Measurements from ENCODE around the gene SETD6.

SETD6 gene

GRCh38 chr16:58492735-58493134, 22.6 kb upstream of the SETD6 start:
- TF ChIP-seq EZH2phosphoT487 (IDR thresholded peaks at IDR 0.05; ENCODE audit: borderline replicate concordance) = no peak
- no peak for TF ChIP-seq CTCF (conservative IDR thresholded peaks at IDR 0.05; ENCODE audit: low read length)
- Histone ChIP-seq H3K4me1 (ENCODE audit: insufficient read depth, low read length, poor library complexity, severe bottlenecking) (no peaks in the 10 kb centered on the region), H4K20me1 (ENCODE audit: insufficient read depth, low read length, poor library complexity, severe bottlenecking) (no peaks in the 10 kb centered on the region), H3K9me3 (ENCODE audit: insufficient read depth, low read depth, low read length) (no peaks in the 10 kb centered on the region), H3K4me2 (ENCODE audit: low read depth, low read length, poor library complexity, severe bottlenecking) (no peak overlapping the region), H3K9ac (ENCODE audit: low read depth, low read length, poor library complexity, severe bottlenecking) (no peak overlapping the region), H3K27me3 (ENCODE audit: insufficient read depth, low read length, poor library complexity, severe bottlenecking) (no peaks in the 10 kb centered on the region), H3K4me3 (ENCODE audit: low read length, poor library complexity, severe bottlenecking) (no peak overlapping the region), H3K36me3 (ENCODE audit: insufficient read depth, low read length) (no peaks in the 10 kb centered on the region), H2AFZ (ENCODE audit: low read length) (no peak overlapping the region), H3K9me2 (replicated peaks; ENCODE audit: low read depth, low read length) (no peaks in the 10 kb centered on the region), H3F3A (ENCODE audit: low read depth) (no peaks in the 10 kb centered on the region), H3K79me2 (ENCODE audit: insufficient read depth, low read length) (no peaks in the 10 kb centered on the region)

- H3K9ac ChIP-seq (ENCODE audit: low read depth, low read length, poor library complexity, severe bottlenecking) = no peak overlapping the region
- H2AFZ ChIP-seq (ENCODE audit: low read length) = no peak overlapping the region
- no peaks in the 10 kb centered on the region for H3K9me3 ChIP-seq (ENCODE audit: insufficient read depth, low read depth, low read length)
- no peaks in the 10 kb centered on the region for H3F3A ChIP-seq (ENCODE audit: low read depth)
- H3K79me2 ChIP-seq (ENCODE audit: insufficient read depth, low read length) = no peaks in the 10 kb centered on the region
- no peak overlapping the region for H3K4me2 ChIP-seq (ENCODE audit: low read depth, low read length, poor library complexity, severe bottlenecking)
- H3K27me3 ChIP-seq (ENCODE audit: insufficient read depth, low read length, poor library complexity, severe bottlenecking) = no peaks in the 10 kb centered on the region
- no peaks in the 10 kb centered on the region for H3K4me1 ChIP-seq (ENCODE audit: insufficient read depth, low read length, poor library complexity, severe bottlenecking)
- no peaks in the 10 kb centered on the region for H3K36me3 ChIP-seq (ENCODE audit: insufficient read depth, low read length)
- H4K20me1 ChIP-seq (ENCODE audit: insufficient read depth, low read length, poor library complexity, severe bottlenecking) = no peaks in the 10 kb centered on the region
- H3K9me2 ChIP-seq (replicated peaks; ENCODE audit: low read depth, low read length) = no peaks in the 10 kb centered on the region
- H3K4me3 ChIP-seq (ENCODE audit: low read length, poor library complexity, severe bottlenecking) = no peak overlapping the region
- TF ChIP-seq CTCF (conservative IDR thresholded peaks at IDR 0.05; ENCODE audit: low read length) (no peak), EZH2phosphoT487 (IDR thresholded peaks at IDR 0.05; ENCODE audit: borderline replicate concordance) (no peak)
Measured at GRCh38 chr16:58493756-58494431, 21.4 kb upstream of the SETD6 start.

- no peaks in the 10 kb centered on the region for H3K9me3 ChIP-seq (ENCODE audit: insufficient read depth, low read depth, low read length)
- H3K27me3 ChIP-seq (ENCODE audit: insufficient read depth, low read length, poor library complexity, severe bottlenecking) = no peaks in the 10 kb centered on the region
- H3K9ac ChIP-seq (ENCODE audit: low read depth, low read length, poor library complexity, severe bottlenecking) = no peak overlapping the region
- TF ChIP-seq EZH2phosphoT487 (IDR thresholded peaks at IDR 0.05; ENCODE audit: borderline replicate concordance) = no peak
- TF ChIP-seq CTCF (conservative IDR thresholded peaks at IDR 0.05; ENCODE audit: low read length) = peak; percentile 60
- no peaks in the 10 kb centered on the region for H3K4me1 ChIP-seq (ENCODE audit: insufficient read depth, low read length, poor library complexity, severe bottlenecking)
- no peak overlapping the region for H2AFZ ChIP-seq (ENCODE audit: low read length)
- H3K79me2 ChIP-seq (ENCODE audit: insufficient read depth, low read length) = no peaks in the 10 kb centered on the region
- H3K4me3 ChIP-seq (ENCODE audit: low read length, poor library complexity, severe bottlenecking) = no peak overlapping the region
- no peaks in the 10 kb centered on the region for H4K20me1 ChIP-seq (ENCODE audit: insufficient read depth, low read length, poor library complexity, severe bottlenecking)
- no peaks in the 10 kb centered on the region for H3F3A ChIP-seq (ENCODE audit: low read depth)
- H3K36me3 ChIP-seq (ENCODE audit: insufficient read depth, low read length) = no peaks in the 10 kb centered on the region
- H3K9me2 ChIP-seq (replicated peaks; ENCODE audit: low read depth, low read length) = no peaks in the 10 kb centered on the region
- no peak overlapping the region for H3K4me2 ChIP-seq (ENCODE audit: low read depth, low read length, poor library complexity, severe bottlenecking)
Measured at GRCh38 chr16:58494981-58495520, 20.3 kb upstream of the SETD6 start.

All from Loucy (cell line).